Measurements from ENCODE around the gene RAB4A. TPM values are rescaled to one million over a fixed set of nuclear protein-coding genes. Genes with fewer than 3 reads are reported as not detected.

The RAB4A gene
- total and polyA plus RNA-seq, 2 donors (not counting 1 experiment from before 2014, with no cell fraction given): 15.7 to 31.5 TPM

DNA sequence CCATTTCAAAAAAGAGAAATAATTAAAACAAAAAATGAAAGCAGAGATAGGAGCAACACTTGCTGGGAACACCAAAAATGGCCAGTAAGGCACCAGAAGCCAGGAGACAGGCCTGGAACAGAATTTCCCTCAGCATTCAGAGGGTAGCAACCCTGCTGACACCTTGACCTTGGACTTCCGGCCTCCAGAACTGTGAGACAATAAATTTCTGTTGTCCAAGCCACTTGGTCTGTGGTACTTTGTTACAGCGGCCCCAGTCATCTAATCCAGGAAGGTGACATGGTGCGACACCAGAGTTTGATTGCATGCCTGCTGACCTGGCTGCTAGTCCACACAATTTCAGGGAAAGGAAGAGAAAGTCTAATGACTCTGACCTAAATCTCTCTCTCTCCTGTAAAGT lies 10.6 kb upstream of the RAB4A start:
- Histone ChIP-seq H3K27me3 (ENCODE audit: control insufficient read depth, insufficient read depth, low read length) (no peaks in the 10 kb centered on the region), H4K20me1 (ENCODE audit: control insufficient read depth, extremely low read depth, insufficient read depth, low read length) (no peaks in the 10 kb centered on the region), H2AFZ (ENCODE audit: low read length) (no peak overlapping the region), H3K9ac (ENCODE audit: insufficient read depth, low read length) (no peak overlapping the region), H3K79me2 (ENCODE audit: control insufficient read depth, insufficient read depth, low read length) (no peaks in the 10 kb centered on the region), H3K9me3 (ENCODE audit: control insufficient read depth, insufficient read depth, low read depth, low read length) (no peaks in the 10 kb centered on the region), H3K4me3 (replicated peaks in 1 of 4; ENCODE audit: control extremely low read depth in 1 of 4, insufficient read depth in 1 of 4, low read depth in 3 of 4, low read length in 4 of 4) (no peak overlapping the region), H3K36me3 (ENCODE audit: control insufficient read depth, insufficient read depth, low read length) (no peaks in the 10 kb centered on the region), H3K4me1 (ENCODE audit: control insufficient read depth, extremely low read depth, insufficient read depth, low read length) (no peaks in the 10 kb centered on the region), H3K4me2 (ENCODE audit: extremely low read depth, insufficient read depth, low read length) (no peak overlapping the region), H3K27ac (ENCODE audit: insufficient read depth, low read length) (no peak overlapping the region)
- TF ChIP-seq CTCF (conservative IDR thresholded peaks at IDR 0.05 in 1 of 2, IDR thresholded peaks at IDR 0.05 in 1 of 2; ENCODE audit: low read depth in 1 of 2, low read length in 2 of 2): no peak
- no peak for TF ChIP-seq EZH2 (IDR thresholded peaks at IDR 0.05; ENCODE audit: low read length, missing control alignments)
- DNase-seq (ENCODE audit: low read depth in 2 of 2): no peak

DNA sequence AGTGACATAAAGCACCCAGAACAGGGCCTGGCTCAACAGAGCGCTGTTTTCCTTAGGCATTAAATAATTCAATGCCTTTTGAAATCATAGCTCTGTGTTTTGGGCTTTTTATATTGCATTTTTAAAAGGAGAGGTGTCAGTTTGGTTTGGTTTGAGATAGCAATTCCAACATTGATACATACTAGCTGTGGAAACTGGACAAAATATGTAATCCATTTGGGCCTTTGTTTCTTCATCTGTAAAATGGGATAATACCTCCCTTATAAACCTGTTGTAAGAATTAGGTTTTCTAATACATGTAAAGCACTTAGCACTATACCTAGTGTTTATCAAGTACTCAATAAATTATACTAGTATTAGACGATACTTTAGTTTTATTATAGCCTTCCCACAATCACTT lies 8.7 kb upstream of the RAB4A start:
- H3K27ac ChIP-seq (ENCODE audit: insufficient read depth, low read length): no peak overlapping the region
- no peak for DNase-seq (ENCODE audit: low read depth in 2 of 2)
- no peak overlapping the region for H2AFZ ChIP-seq (ENCODE audit: low read length)
- H3K9me3 ChIP-seq (ENCODE audit: control insufficient read depth, insufficient read depth, low read depth, low read length): no peaks in the 10 kb centered on the region
- H3K36me3 ChIP-seq (ENCODE audit: control insufficient read depth, insufficient read depth, low read length): no peaks in the 10 kb centered on the region
- H3K9ac ChIP-seq (ENCODE audit: insufficient read depth, low read length): no peak overlapping the region
- H3K4me2 ChIP-seq (ENCODE audit: extremely low read depth, insufficient read depth, low read length): no peak overlapping the region
- H3K27me3 ChIP-seq (ENCODE audit: control insufficient read depth, insufficient read depth, low read length): no peaks in the 10 kb centered on the region
- H4K20me1 ChIP-seq (ENCODE audit: control insufficient read depth, extremely low read depth, insufficient read depth, low read length): no peaks in the 10 kb centered on the region
- H3K4me1 ChIP-seq (ENCODE audit: control insufficient read depth, extremely low read depth, insufficient read depth, low read length): no peaks in the 10 kb centered on the region
- TF ChIP-seq CTCF (conservative IDR thresholded peaks at IDR 0.05 in 1 of 2, IDR thresholded peaks at IDR 0.05 in 1 of 2; ENCODE audit: low read depth in 1 of 2, low read length in 2 of 2) (no peak), EZH2 (IDR thresholded peaks at IDR 0.05; ENCODE audit: low read length, missing control alignments) (no peak)
- no peak overlapping the region for H3K4me3 ChIP-seq (replicated peaks in 1 of 4; ENCODE audit: control extremely low read depth in 1 of 4, insufficient read depth in 1 of 4, low read depth in 3 of 4, low read length in 4 of 4)
- no peaks in the 10 kb centered on the region for H3K79me2 ChIP-seq (ENCODE audit: control insufficient read depth, insufficient read depth, low read length)

- no peak overlapping the region for H3K4me3 ChIP-seq (replicated peaks in 1 of 4; ENCODE audit: control extremely low read depth in 1 of 4, insufficient read depth in 1 of 4, low read depth in 3 of 4, low read length in 4 of 4)
- H4K20me1 ChIP-seq (ENCODE audit: control insufficient read depth, extremely low read depth, insufficient read depth, low read length): no peaks in the 10 kb centered on the region
- H3K9me3 ChIP-seq (ENCODE audit: control insufficient read depth, insufficient read depth, low read depth, low read length): no peaks in the 10 kb centered on the region
- no peaks in the 10 kb centered on the region for H3K4me1 ChIP-seq (ENCODE audit: control insufficient read depth, extremely low read depth, insufficient read depth, low read length)
- TF ChIP-seq EZH2 (IDR thresholded peaks at IDR 0.05; ENCODE audit: low read length, missing control alignments) (no peak), CTCF (conservative IDR thresholded peaks at IDR 0.05 in 1 of 2, IDR thresholded peaks at IDR 0.05 in 1 of 2; ENCODE audit: low read depth in 1 of 2, low read length in 2 of 2) (no peak)
- DNase-seq (ENCODE audit: low read depth in 2 of 2): no peak
- no peaks in the 10 kb centered on the region for H3K79me2 ChIP-seq (ENCODE audit: control insufficient read depth, insufficient read depth, low read length)
- no peaks in the 10 kb centered on the region for H3K36me3 ChIP-seq (ENCODE audit: control insufficient read depth, insufficient read depth, low read length)
- no peak overlapping the region for H3K4me2 ChIP-seq (ENCODE audit: extremely low read depth, insufficient read depth, low read length)
- H2AFZ ChIP-seq (ENCODE audit: low read length): no peak overlapping the region
- no peak overlapping the region for H3K9ac ChIP-seq (ENCODE audit: insufficient read depth, low read length)
- H3K27me3 ChIP-seq (ENCODE audit: control insufficient read depth, insufficient read depth, low read length): no peaks in the 10 kb centered on the region
- H3K27ac ChIP-seq (ENCODE audit: insufficient read depth, low read length): no peak overlapping the region
Observed at GRCh38 chr1:229263254-229263653, 7.7 kb upstream of the RAB4A start.

All from fibroblast of lung (primary cell).